ENCODE measurements around the gene PATJ. TPM values are rescaled to one million over a fixed set of nuclear protein-coding genes. Genes with fewer than 3 reads are reported as not detected.
"Not testable (repeated sequence)": the region's sequence is repeated elsewhere in the genome, so short reads cannot be mapped to it uniquely, and the experiment has no call there.

PATJ gene
- total and polyA plus RNA-seq, 2 donors (not counting 3 experiments of a cell fraction or from before 2014, with no cell fraction given) = 1.1 to 3.0 TPM

GRCh38 chr1:61962631-61963030 is 220.4 kb downstream of the PATJ start:
- Histone ChIP-seq H4K20me1 (replicated peaks; ENCODE audit: control insufficient read depth, extremely low read depth, insufficient read depth, low read length) (no peaks in the 10 kb centered on the region), H3K27ac (ENCODE audit: insufficient read depth, low read depth, low read length) (no peak overlapping the region), H3K4me2 (ENCODE audit: insufficient read depth, low read length) (no peak overlapping the region), H3K9ac (replicated peaks; ENCODE audit: extremely low read depth, insufficient read depth, low read length) (no peak overlapping the region), H3K27me3 (ENCODE audit: control insufficient read depth in 2 of 2, insufficient read depth in 2 of 2, low read length in 2 of 2) (no peaks in the 10 kb centered on the region), H2AFZ (ENCODE audit: low read depth, low read length) (no peak overlapping the region), H3K4me1 (ENCODE audit: control insufficient read depth, extremely low read depth, insufficient read depth, low read length) (no peaks in the 10 kb centered on the region), H3K9me1 (replicated peaks; ENCODE audit: control insufficient read depth, extremely low read depth, insufficient read depth, low read length) (no peaks in the 10 kb centered on the region), H3K36me3 (ENCODE audit: control insufficient read depth in 2 of 2, extremely low read depth in 1 of 2, insufficient read depth in 2 of 2, low read length in 2 of 2) (no peaks in the 10 kb centered on the region), H3K4me3 (replicated peaks in 1 of 3; ENCODE audit: insufficient read depth in 1 of 3, low read depth in 1 of 3, low read length in 3 of 3) (no peak overlapping the region), H3K79me2 (ENCODE audit: control insufficient read depth, insufficient read depth, low read length) (no peaks in the 10 kb centered on the region), H3K9me3 (replicated peaks; ENCODE audit: control insufficient read depth, insufficient read depth, low read length) (no peaks in the 10 kb centered on the region)
- POLR2A ChIA-PET = no interaction called here
- dilution Hi-C loops (cut with MboI; ENCODE audit: extremely low pct_ligation_motif_present, low sequenced_read_pairs) (no loop called here), intact Hi-C loops (cut with micrococcal nuclease) (no loop called here)
- TF ChIP-seq FOS (IDR thresholded peaks at IDR 0.05; ENCODE audit: borderline replicate concordance, insufficient read depth, low read length) = no peak
- TF ChIP-seq POLR2AphosphoS5 (IDR thresholded peaks at IDR 0.05; ENCODE audit: insufficient read depth, low read depth, low read length) = no peak
- TF ChIP-seq MYC (IDR thresholded peaks at IDR 0.05; ENCODE audit: low read depth, low read length) = no peak
- TF ChIP-seq MAX (IDR thresholded peaks at IDR 0.05; ENCODE audit: insufficient read depth, insufficient read length) = no peak
- TF ChIP-seq POLR2A (IDR thresholded peaks at IDR 0.05; ENCODE audit: low read depth, low read length) = no peak
- TF ChIP-seq JUN (IDR thresholded peaks at IDR 0.05; ENCODE audit: borderline replicate concordance, insufficient read depth, insufficient read length, low read depth) = no peak
- no peak for TF ChIP-seq CTCF (IDR thresholded peaks at IDR 0.05; ENCODE audit: extremely low read depth in 1 of 2, insufficient read depth in 1 of 2, low read depth in 1 of 2, low read length in 2 of 2)
- TF ChIP-seq EZH2 (IDR thresholded peaks at IDR 0.05; ENCODE audit: borderline replicate concordance, low read depth, low read length, severe bottlenecking) = no peak
- no peak for TF ChIP-seq GATA2 (IDR thresholded peaks at IDR 0.05; ENCODE audit: insufficient read depth, insufficient read length, low read depth, low read length)
- DNase-seq (ENCODE audit: low read depth, low spot score) = no peak
- no TSS peak for BruUV-seq (replicated peaks)
- CTCF ChIA-PET = no interaction called here
- no peak for FAIRE-seq

- not testable (repeated sequence) for FAIRE-seq
Observed at GRCh38 chr1:61966450-61967225, 224.4 kb downstream of the PATJ start.

More at GRCh38 chr1:61966450-61967225, 224.4 kb downstream of the PATJ start:
- BruUV-seq (replicated peaks); H3K9me3 ChIP-seq (replicated peaks; ENCODE audit: control insufficient read depth, insufficient read depth, low read length); H3K9ac ChIP-seq (replicated peaks; ENCODE audit: extremely low read depth, insufficient read depth, low read length); DNase-seq (ENCODE audit: low read depth, low spot score); H3K79me2 ChIP-seq (ENCODE audit: control insufficient read depth, insufficient read depth, low read length); H3K4me1 ChIP-seq (ENCODE audit: control insufficient read depth, extremely low read depth, insufficient read depth, low read length); dilution Hi-C loops (cut with MboI; ENCODE audit: extremely low pct_ligation_motif_present, low sequenced_read_pairs); POLR2A ChIA-PET; intact Hi-C loops (cut with micrococcal nuclease); H2AFZ ChIP-seq (ENCODE audit: low read depth, low read length); H3K27ac ChIP-seq (ENCODE audit: insufficient read depth, low read depth, low read length); H3K9me1 ChIP-seq (replicated peaks; ENCODE audit: control insufficient read depth, extremely low read depth, insufficient read depth, low read length); H3K27me3 ChIP-seq (ENCODE audit: control insufficient read depth in 2 of 2, insufficient read depth in 2 of 2, low read length in 2 of 2); H3K4me2 ChIP-seq (ENCODE audit: insufficient read depth, low read length); H3K4me3 ChIP-seq (replicated peaks in 1 of 3; ENCODE audit: insufficient read depth in 1 of 3, low read depth in 1 of 3, low read length in 3 of 3); H3K36me3 ChIP-seq (ENCODE audit: control insufficient read depth in 2 of 2, extremely low read depth in 1 of 2, insufficient read depth in 2 of 2, low read length in 2 of 2); H4K20me1 ChIP-seq (replicated peaks; ENCODE audit: control insufficient read depth, extremely low read depth, insufficient read depth, low read length): not testable (repeated sequence)
- CTCF ChIA-PET = interaction anchor here (0.9 kb wide), 1 partner anchor 22 kb away, joined by 3 read pairs; no protein-coding TSS in a partner anchor

Data from endothelial cell of umbilical vein (primary cell).